GM18519 (cell line): Measurements from ENCODE around the gene ADIG.

ENCODE experiments used
- ATAC-seq: cut with Tn5 transposase; IDR thresholded peaks from one replicate; pipeline ENCODE4 v1.9.1; 2021; ENCODE audit warnings: mild to moderate bottlenecking, moderate library complexity; ENCODE audit not compliant: unreplicated experiment, low FRiP score

ADIG gene

DNA sequence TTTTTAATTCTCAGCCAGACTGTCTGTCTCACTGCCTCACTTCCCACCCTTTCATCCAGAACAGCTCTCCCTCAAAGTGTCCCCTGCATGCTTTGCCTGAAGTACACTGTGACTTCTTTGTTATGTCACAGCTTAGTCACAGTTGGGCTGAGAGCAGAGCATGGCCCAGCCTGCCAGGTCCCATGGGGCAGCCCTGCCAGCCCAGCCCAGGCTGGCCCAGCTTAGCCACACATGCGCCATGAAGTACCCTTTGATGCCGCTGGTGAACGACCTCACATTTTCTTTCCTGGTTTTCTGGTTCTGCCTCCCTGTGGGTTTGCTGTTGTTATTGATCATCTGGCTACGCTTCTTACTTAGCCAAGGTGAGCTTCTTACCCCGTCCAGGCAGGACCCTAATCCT lies at the start of gene ADIG:
Gene ADIG (plus strand): TSS at position 185 of the 400 bp plus-strand sequence. CDS start 54 bp downstream, at position 239.
- ATAC-seq = no peak

DNA sequence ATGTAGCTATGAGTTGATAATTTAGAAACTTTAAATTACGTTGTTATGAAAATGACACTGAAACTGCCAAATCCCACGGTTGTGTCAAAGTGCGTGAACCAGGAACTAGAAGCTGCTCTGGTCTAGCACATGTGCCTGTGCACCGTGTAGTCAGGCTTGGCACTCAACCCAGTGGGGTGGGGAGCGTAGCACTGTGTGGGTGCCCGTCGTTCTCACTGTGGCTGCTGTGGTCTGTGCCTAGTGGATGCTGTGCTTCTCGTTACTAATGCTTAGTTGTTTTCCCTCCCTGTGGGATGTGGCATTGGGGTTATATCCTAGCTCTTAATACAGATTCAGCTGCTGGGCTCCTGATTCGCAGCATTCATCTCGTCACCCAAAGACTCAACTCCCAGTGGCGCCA lies 46.2 kb upstream of the ADIG start:
- no peak for ATAC-seq

DNA sequence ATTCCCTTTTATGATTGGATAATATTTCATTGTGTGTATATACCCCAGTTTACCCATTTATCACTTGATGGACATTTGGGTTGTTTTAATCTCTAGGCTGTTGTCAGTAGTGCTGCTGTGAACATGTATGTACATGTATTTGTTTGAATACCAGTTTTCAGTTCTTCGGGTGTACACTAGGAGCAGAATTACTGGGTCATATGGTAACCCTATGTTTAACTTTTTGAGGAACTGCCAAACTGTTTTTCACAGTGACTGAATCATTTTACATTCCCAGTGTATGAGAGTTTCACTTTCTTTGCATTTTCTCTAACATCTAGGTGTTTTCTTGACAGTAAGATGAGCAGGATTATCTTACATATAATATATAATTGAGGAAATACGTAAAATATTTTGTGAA lies 44.7 kb upstream of the ADIG start:
- ATAC-seq = no peak

DNA sequence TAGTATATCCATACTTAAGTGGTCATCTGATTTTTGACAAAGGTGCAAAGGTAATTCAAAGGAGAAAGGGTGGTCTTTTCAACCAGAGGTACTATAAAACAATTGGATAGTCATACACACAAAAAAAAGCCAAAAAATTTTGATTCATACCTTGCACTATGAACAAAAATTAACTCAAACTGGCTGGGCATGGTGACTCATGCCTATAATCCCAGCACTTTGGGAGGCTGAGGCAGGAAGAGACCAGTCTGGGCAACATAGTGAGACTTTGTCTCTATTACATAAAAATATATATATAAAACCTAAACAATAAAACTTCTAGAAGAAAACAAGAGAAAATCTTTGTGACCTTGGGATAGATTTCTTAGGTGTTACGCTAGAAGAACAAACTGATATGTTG lies 43.8 kb upstream of the ADIG start:
- no peak for ATAC-seq

DNA sequence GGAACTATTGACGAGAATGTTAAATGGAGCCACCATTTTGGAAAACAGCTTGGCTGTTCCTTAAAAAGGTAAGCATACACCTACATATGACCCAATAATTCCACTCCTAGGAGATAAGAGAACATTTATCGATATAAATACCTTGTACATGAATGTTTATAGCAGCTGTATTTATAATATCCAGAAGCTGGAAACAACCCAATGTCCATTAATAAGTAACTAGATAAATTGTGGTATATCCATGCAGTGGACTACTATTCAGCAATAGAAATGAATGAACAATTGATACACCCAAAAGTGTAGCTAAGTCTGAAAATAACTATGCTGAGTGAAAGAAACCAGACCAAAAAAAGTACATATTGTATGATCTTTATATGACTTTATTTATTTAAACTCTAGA lies 42.2 kb upstream of the ADIG start:
- ATAC-seq = no peak

DNA sequence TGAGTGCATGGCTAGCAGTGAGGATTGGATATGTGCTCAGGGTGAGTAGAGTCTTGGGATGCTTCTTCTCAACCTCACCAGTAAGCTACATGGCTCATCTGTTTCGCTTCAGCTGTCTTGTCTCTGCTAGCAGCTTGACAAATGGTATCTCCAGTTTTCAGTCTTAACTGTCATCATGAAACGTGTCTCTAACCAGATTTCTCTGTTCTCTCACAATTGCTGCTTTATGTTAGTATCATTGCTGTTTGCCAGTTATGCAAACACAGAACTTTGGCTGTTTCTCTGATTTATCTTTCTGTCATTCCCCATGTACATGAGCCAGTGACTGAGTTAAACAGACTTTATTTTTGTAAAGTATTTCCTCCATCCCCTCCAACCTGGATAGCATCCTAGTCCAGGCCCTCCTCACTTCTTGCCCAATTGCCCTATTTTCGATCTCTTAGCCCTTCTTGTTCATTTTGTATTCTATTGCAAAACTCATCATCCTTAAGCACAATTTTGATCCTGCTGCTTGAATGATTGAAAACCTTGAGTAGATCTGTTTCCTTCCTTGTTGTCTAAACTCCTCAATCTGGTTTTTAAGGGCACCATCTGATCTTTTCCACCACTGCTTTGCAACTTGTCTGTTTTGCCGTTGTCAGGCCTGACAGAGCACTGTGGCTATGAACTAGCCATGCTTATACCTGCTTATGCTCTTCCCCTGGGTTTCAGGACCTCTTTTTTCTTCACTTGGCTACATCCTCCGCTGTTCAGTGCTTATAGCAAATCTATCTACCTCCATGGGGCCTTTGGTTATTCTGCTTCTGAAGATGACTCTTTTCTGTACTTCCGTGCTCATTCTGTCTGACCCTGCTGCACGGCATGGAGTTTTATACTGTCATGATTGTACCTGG lies 37.7 kb upstream of the ADIG start:
- no peak for ATAC-seq

DNA sequence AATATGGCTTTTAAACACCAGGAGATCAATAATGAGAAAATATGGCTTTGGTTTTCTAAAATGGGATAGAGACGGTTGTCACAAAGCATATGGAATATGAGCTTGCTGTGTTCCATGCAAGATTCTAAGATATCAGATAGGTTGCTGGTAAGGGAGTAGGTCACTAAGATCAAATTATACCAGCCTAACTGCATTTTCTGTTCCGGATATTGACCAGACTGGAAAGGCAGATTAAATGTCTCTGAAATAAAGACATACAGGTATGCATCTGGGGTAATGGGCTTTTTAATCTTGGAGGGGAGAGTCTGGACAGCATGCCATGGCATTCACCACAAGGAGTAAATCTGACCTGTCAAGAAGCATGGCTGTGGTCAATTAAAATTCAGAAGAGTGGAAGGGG lies 35.2 kb upstream of the ADIG start:
- no peak for ATAC-seq

DNA sequence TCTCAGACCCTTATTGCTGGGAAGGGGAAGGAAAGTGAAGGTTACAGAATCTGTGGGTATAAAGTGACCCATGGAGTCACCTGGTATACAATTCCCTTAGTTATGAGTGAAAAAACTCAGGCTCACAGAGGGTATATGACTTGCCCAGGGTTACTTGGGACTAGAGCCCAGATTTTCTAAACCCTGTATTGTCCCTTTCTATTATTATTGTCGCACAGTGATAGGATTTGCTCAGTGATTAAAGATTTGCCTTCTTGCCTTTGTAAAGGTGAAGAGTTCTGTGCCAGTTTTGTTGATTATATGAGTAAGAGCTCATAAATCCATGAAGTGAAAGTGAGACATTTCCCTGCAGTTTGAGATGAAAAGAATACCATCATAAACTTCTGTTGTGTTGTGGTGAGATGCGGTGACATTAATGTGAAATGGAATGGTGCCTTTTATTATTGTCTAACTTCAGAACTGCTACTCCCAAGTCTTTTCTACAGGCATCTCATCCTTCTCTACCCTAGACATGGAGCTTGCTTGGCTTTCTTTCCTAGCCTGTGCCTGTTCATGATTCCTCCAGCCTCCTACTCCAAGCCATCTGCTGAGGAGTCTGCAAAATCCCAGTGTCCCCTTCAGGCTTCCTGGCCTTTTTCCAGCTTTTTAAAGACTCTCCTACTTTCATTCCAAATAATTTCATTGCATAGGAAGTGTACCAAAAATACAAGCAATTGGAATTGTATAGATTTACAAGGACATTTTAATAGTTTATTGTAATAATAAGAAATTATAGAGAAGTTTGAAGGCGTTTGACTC lies 33.5 kb upstream of the ADIG start:
- no peak for ATAC-seq

DNA sequence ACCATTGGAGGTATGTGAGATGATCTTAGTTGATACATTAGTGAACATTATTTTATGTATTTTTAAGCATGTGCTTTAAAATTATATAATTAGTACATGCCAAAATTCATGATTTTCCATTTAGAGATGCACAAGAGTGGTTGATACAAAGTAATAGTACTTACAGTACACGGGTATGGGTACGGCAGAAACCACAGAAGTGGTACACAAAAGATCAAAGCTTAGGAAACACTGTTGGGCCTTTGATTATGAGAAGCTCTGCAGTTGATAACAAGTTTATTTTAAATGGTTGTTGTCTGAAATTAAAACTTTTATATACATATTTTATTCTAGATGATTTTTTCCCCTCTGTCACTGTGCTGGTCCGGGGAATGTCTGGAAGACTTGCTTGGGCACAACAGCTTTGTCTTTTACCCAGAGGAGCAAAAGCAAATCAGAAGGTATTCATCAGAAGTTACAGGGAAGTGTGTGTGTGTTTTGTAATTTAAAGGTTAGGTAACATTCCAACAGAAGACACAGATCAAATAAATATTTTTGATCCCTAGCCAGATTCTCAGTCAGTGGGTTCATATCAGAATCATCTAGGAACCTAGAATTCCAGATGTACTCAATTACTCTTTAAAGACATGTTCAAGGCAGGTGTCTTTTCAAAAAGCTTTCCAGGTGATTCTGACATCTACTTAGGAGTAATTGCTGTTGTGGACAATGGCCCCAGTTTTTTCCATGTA lies 32.5 kb upstream of the ADIG start:
- ATAC-seq = no peak

DNA sequence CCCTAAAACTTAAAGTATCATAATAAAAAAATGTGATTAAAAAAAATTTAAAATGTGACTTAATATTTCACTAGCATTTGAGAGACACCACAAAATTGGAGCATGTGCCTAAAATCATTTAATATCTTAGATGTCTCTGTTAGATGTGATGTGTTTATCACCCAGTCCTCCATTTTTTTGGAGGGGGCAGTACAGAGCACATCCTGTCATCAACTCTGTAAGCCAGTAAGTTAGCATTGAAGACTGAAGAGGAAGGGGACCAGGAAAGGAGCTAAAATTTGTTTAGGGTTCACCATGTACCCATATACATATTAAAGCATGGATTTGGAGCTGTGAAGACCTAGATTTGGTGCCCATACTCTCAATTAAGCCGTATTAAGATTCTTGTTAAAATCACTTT lies 30.7 kb upstream of the ADIG start:
- ATAC-seq = no peak

DNA sequence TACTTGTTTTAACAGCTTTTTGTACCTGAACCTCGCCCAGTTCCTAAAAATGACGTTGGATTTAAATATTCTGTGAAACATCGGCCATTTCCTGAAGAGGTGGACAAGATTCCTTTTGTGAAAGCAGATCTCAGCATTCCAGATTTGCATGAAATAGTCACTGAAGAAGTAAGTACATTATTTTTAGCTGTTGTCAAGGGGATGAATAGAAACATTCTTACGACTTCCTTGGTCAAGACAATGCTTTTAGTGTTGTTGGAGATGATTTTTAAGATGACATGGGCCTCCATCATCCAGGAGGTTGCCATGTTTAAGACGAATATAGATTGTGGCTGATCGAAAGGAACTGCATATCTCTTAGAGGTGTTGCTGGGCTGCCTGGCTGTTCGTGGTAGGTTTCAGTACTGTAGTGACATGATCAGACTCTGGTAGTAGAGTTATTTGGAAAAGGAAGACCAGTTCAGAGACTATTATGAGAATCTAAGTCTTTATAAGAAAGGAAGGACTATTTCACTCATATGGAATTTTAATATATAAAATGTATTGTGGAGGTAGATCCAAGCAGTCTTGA lies 29.9 kb upstream of the ADIG start:
- no peak for ATAC-seq

DNA sequence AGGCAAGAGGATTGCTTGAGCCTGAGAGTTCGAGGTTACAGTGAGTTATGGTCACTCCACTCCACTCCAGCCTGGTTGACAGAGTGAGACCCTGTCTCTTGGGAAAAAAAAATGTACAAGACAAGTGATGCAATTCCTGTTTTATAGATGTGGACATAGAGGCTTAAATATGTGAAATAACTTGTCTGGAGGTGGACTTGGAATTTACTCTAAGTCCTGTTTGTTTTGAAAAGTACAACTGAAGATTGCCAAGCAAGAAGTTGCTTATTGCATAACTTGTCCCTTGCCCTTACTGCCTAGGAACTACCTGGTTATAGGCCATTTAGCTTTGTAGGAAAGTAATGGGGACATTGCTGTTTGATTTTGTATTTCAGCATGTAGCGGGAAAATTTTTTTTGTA lies 26.0 kb upstream of the ADIG start:
- ATAC-seq = no peak

DNA sequence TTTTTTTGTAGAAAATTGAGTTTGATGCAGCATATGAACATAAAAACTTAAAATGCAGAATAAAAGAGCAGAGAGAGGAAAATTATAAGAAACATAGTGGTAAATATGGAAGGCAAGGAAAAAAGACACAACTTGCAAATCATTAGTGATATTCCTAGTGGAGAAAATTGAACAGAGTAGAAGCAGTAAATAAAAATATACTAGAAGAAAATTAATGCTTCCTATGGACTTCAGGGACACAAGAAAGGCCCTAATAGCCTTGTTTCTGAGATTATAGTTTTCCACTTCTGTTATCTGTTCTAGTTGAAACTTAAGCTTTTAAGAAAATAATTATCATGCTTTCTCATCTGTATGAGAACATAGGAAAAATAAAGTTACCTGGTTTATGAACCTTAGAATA lies 25.6 kb upstream of the ADIG start:
- ATAC-seq = no peak

DNA sequence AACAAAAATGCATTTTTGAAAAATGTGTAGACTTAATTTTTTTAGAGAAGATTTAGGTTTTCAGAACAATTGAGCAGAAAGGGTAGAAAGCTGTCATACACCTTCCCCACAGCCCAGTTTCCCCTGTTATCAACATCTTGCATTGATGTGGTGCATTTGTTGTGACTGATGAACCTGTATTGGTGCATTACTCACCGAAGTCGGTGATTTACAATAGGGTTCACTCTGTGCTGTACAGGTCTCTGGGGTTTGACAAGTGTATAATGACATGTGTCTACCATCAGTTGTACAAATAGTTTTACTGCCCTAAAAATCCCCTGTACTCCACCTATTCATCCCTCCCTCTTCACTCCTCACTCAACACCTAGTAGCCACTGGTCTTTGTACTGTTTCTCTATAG lies 23.8 kb upstream of the ADIG start:
- no peak for ATAC-seq

DNA sequence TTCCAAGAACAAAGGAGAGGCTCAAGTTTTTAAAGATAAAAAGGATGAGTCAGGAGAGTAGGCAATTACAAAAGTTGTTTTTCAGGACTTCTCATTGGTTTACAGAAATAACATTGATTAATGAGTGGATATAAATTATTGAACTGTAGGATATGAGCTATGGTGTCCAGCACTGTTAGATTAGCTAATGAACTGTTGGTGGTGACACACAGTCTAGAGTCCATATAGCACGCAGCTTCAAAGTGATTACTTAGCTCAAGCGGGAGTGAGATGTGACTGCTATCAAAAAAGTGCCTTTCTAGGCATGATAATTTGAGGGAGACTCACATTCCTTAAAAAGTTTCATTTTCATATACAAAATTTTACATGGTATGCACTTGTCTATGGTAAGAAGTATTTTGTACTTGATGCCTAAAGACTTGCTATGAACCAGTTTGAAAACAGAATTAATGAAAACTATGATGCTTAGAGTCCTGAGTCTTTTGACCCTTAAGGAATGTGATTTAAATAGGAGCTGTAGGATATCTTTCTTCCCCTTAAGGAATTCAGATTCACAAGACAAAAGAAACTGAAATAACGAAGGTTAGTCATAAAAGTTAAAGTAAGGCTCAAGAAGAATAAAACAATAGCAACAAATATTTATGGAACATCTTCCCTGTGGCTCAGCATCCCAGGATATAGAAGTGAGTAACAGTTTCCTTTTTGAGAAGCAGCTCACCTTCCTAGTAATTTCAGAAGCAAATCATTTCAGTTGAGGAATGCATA lies 22.2 kb upstream of the ADIG start:
- ATAC-seq = no peak

DNA sequence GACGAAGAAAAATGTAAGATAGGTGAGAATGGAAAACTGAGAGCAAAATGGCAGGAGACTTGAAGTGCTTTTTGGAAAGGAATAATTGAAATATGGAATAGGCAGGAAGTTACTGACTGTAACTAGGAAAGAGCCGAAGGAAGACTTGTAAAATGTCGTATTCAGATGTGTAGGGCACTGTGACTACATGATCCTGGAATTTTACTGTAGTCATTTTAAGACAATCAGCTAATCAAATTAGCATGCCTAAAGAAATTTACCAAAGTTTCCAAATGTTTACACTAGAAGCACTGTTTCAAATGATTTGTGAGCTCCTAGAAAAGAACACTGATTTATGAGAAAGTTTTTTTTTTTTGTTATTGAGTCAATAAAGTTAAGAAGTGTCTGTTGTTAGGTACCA lies 21.2 kb upstream of the ADIG start:
- ATAC-seq = no peak

DNA sequence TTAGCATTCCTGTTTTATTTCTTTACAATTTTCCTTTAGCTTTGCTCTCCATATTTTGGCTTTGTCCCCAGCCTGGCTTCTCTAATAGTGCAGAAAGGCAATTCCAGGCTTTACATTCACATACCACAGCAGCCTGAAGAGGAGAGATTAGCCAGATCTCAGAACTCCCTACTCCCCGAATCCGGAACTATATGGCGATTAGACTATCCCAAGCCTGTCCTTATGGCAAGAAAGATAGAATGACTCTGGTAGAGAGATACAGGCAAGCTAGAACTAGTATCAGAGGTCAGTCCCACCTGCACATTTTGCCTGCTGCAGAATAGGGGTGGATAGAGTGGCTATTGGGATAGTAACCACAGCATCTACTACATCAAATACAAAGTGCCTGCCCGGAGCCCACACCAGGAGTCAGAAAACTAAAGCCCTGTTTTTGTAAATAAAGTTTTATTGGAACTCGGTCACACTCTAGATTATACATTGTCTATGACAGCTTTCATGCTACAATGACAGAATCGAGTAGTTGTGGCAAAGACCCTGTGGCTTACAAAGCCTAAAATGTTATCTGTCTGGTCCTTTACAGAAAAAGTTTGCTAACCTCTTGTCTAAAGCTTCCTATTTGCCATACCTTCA lies 17.1 kb upstream of the ADIG start:
- ATAC-seq = no peak

DNA sequence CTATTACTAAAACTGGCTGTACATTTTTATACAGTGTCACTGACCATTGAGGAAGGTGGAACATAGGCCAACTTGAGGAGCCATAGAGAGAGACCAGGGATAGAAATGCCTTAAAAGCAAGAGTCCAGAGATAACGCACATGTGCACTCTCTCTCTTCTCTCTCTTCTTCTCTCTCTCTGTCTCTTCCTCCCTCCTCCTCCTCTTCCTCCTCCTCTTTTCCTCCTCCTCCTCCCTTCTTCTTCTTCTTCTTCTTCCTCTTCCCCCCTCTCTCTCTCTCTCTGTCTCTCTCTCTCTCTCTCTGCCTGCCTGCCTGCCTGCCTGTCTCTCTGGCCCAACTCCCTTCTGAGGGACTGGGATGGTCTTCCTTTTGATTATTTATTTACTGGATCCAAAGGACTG lies 16.3 kb upstream of the ADIG start:
- ATAC-seq = no peak

DNA sequence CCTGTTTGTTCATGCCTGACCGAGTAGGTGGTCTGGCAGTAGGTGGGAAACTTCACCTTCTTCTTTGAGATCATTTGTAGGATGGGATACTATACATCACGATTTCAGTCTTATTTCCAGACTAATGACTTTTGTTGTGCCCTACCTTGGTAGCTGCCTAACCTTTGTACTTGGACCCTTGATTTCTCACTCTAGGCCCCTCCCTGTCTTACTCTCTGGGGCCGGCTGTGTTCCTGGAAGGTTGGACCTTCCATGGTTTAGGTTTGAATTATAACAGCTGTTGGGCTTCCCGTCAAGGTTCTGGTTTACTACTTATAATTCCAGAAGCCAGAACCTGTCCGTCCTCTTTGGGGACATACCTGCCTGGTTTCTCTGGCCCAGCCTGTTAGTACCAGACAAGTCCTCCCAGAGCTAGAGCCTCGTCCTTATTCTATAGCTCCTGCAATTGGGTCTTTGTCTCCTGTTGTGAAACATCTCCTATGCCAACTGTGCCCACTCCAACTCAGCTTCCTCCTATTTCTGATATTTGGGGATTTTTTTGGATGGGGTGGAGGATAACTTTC lies 14.9 kb upstream of the ADIG start:
- no peak for ATAC-seq
